Mucosa of stomach (tissue), 1 donor: ENCODE results near the gene ECT2L.
"Not testable (repeated sequence)": the region's sequence is repeated elsewhere in the genome, so short reads cannot be mapped to it uniquely, and the experiment has no call there.

Experiments
- H3K27me3 ChIP-seq: one replicate; pipeline ENCODE4 v1.7.0; 2013; ENCODE audit warnings: mild to moderate bottlenecking, low read length; ENCODE audit not compliant: control insufficient read depth, insufficient read depth
- H3K36me3 ChIP-seq: one replicate; pipeline ENCODE4 v1.7.0; 2013; ENCODE audit warnings: low read length; ENCODE audit not compliant: control insufficient read depth, insufficient read depth
- H3K4me1 ChIP-seq: one replicate; pipeline ENCODE4 v1.7.0; 2013; ENCODE audit warnings: mild to moderate bottlenecking, low read length; ENCODE audit not compliant: control insufficient read depth, insufficient read depth
- H3K4me3 ChIP-seq: one replicate; pipeline ENCODE4 v1.7.0; 2013; ENCODE audit warnings: low read length
- H3K9ac ChIP-seq: one replicate; pipeline ENCODE4 v1.7.0; 2013; ENCODE audit warnings: mild to moderate bottlenecking, low read length, moderate library complexity
- H3K9me3 ChIP-seq: one replicate; pipeline ENCODE4 v1.7.0; 2013; ENCODE audit warnings: mild to moderate bottlenecking, low read length, moderate library complexity; ENCODE audit not compliant: control insufficient read depth
- donor health status: Pancreatic carcinoma.

ECT2L gene

GRCh38 chr6:138925806-138926205 is 129.9 kb downstream of the ECT2L start:
- H3K4me3 ChIP-seq, result no peak overlapping the region
- H3K36me3 ChIP-seq, result no peaks in the 10 kb centered on the region
- no peaks in the 10 kb centered on the region for H3K4me1 ChIP-seq
- no peaks in the 10 kb centered on the region for H3K9me3 ChIP-seq
- no peaks in the 10 kb centered on the region for H3K27me3 ChIP-seq
- H3K9ac ChIP-seq, result no peak overlapping the region

GRCh38 chr6:138926579-138926978 is 130.7 kb downstream of the ECT2L start:
- Histone ChIP-seq H3K36me3 (no peaks in the 10 kb centered on the region), H3K9ac (no peak overlapping the region), H3K9me3 (no peaks in the 10 kb centered on the region), H3K4me3 (no peak overlapping the region), H3K4me1 (no peaks in the 10 kb centered on the region), H3K27me3 (no peaks in the 10 kb centered on the region)

GRCh38 chr6:138931660-138932059 is 135.8 kb downstream of the ECT2L start:
- Histone ChIP-seq H3K4me3 (no peak overlapping the region), H3K4me1 (no peaks in the 10 kb centered on the region), H3K27me3 (no peaks in the 10 kb centered on the region), H3K9me3 (no peaks in the 10 kb centered on the region), H3K9ac (no peak overlapping the region), H3K36me3 (no peaks in the 10 kb centered on the region)

GRCh38 chr6:138936873-138937272 is 141.0 kb downstream of the ECT2L start:
- H3K36me3 ChIP-seq, H3K27me3 ChIP-seq: not testable (repeated sequence)

GRCh38 chr6:138943089-138943625 is 147.3 kb downstream of the ECT2L start:
- no peak overlapping the region for H3K4me3 ChIP-seq
- H3K27me3 ChIP-seq, result no peaks in the 10 kb centered on the region
- H3K9ac ChIP-seq, result no peak overlapping the region
- H3K4me1 ChIP-seq, result no peaks in the 10 kb centered on the region
- no peaks in the 10 kb centered on the region for H3K9me3 ChIP-seq
- H3K36me3 ChIP-seq, result no peaks in the 10 kb centered on the region

More at GRCh38 chr6:138936873-138937272, 141.0 kb downstream of the ECT2L start:
- H3K4me3 ChIP-seq, H3K9ac ChIP-seq, H3K4me1 ChIP-seq, H3K9me3 ChIP-seq: not testable (repeated sequence)

- Histone ChIP-seq H3K4me1 (peaks cover 7% of the 10 kb centered on the region), H3K4me3 (no peak overlapping the region), H3K36me3 (no peaks in the 10 kb centered on the region), H3K27me3 (no peaks in the 10 kb centered on the region), H3K9me3 (no peaks in the 10 kb centered on the region), H3K9ac (no peak overlapping the region)
Observed at GRCh38 chr6:138944412-138944811, 148.5 kb downstream of the ECT2L start.

DNA sequence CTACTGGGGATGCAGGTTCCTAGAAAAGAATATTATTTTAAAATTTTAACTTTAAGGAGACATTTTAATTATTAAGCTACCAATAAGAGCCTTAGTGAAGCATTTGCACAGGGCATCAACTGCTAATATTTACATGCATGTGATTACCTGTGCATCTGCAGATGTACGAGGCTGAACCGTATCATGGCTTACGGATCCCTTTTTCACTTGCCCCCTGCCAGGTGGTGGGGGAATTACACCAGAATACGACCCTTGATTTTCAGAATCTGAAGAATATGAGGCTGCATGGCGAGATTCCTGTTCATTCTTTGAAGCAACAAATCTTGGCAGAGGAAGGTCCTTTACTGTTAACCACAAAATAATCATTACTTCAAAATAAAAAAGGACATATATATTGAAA is 149.5 kb downstream of the ECT2L start:
- Histone ChIP-seq H3K9ac (no peak overlapping the region), H3K36me3 (no peaks in the 10 kb centered on the region), H3K4me1 (peaks cover 7% of the 10 kb centered on the region), H3K4me3 (no peak overlapping the region), H3K9me3 (no peaks in the 10 kb centered on the region), H3K27me3 (no peaks in the 10 kb centered on the region)

GRCh38 chr6:138948004-138948403 is 152.1 kb downstream of the ECT2L start:
- no peak overlapping the region for H3K9ac ChIP-seq
- peaks cover 7% of the 10 kb centered on the region for H3K4me1 ChIP-seq
- no peaks in the 10 kb centered on the region for H3K36me3 ChIP-seq
- no peaks in the 10 kb centered on the region for H3K27me3 ChIP-seq
- no peaks in the 10 kb centered on the region for H3K9me3 ChIP-seq
- no peak overlapping the region for H3K4me3 ChIP-seq

DNA sequence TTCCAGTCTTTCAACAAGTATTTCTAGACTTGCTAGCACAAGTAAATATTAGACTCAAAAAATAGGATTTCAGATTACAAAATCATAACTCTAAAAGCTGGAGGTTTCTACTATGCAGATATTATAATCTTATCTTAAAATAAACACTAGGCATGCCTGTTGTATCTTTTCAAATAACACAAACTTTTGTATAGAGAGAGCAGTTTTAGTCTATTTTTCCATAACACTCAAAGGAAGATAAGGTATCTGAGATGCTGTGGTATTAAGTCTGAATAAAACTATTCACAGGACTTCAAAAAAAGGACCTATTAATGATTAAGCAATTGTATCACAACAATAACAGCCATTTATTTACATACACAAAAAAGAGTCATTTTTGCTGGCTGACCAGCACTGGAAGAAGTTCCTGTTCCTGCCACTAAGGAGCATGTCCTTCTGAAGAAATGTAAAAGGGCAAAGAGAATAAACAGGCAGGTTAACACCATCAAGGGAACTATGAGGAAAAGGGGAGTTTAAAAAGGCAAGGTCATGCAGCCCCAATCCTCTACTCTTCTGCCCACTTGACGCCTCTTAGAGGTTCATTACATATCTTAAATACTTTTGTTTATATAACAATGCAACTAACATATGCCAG is 152.8 kb downstream of the ECT2L start:
- Histone ChIP-seq H3K4me1 (peaks cover 7% of the 10 kb centered on the region), H3K4me3 (no peak overlapping the region), H3K27me3 (no peaks in the 10 kb centered on the region), H3K9ac (no peak overlapping the region), H3K36me3 (no peaks in the 10 kb centered on the region), H3K9me3 (no peaks in the 10 kb centered on the region)

GRCh38 chr6:138953451-138953850 is 157.6 kb downstream of the ECT2L start:
- Histone ChIP-seq H3K4me1 (peaks cover 7% of the 10 kb centered on the region), H3K4me3 (no peak overlapping the region), H3K9me3 (no peaks in the 10 kb centered on the region), H3K27me3 (no peaks in the 10 kb centered on the region), H3K36me3 (no peaks in the 10 kb centered on the region), H3K9ac (no peak overlapping the region)
